IPS-20b (cell line): Measurements from ENCODE around the gene ST3GAL6.

ENCODE experiments used
- H3K27ac ChIP-seq: one replicate; pipeline ENCODE4 v1.5.1; 2013; ENCODE audit warnings: low read length
- H3K27me3 ChIP-seq: 2 replicates; pipeline ENCODE4 v1.6.1; 2013; ENCODE audit warnings: mild to moderate bottlenecking, low read length, inconsistent platforms; ENCODE audit not compliant: insufficient read depth
- H3K36me3 ChIP-seq: 2 replicates; pipeline ENCODE4 v1.6.1; 2013; ENCODE audit warnings: low read depth, mild to moderate bottlenecking, inconsistent platforms, low read length, moderate library complexity; ENCODE audit not compliant: insufficient read depth
- H3K4me1 ChIP-seq: 2 replicates; pipeline ENCODE4 v1.6.1; 2013; ENCODE audit warnings: mild to moderate bottlenecking, control low read depth, inconsistent platforms, low read length, moderate library complexity; ENCODE audit not compliant: insufficient read depth
- H3K4me3 ChIP-seq: 2 replicates; pipeline ENCODE4 v1.5.1; 2013; ENCODE audit warnings: mild to moderate bottlenecking, low read length, inconsistent platforms
- H3K9ac ChIP-seq: 2 replicates; pipeline ENCODE4 v1.6.1; 2013; ENCODE audit warnings: low read depth, mild to moderate bottlenecking, inconsistent platforms, low read length, moderate library complexity
- H3K9me3 ChIP-seq: 2 replicates; pipeline ENCODE4 v1.6.1; 2013; ENCODE audit warnings: mild to moderate bottlenecking, low read depth, low read length, inconsistent platforms; ENCODE audit not compliant: insufficient read depth

Gene ST3GAL6

GRCh38 chr3:98809557-98809956 is 46.4 kb downstream of the ST3GAL6 start:
- Histone ChIP-seq H3K36me3 (peaks cover 88% of the 10 kb centered on the region), H3K27me3 (no peaks in the 10 kb centered on the region), H3K9ac (no peak overlapping the region), H3K4me3 (no peak overlapping the region), H3K27ac (no peak overlapping the region), H3K4me1 (no peaks in the 10 kb centered on the region), H3K9me3 (no peaks in the 10 kb centered on the region)

- 0 out of 2 replicates have a peak, but pooled peaks cover 3% of the 10 kb centered on the region for H3K4me1 ChIP-seq
- peaks cover 77% of the 10 kb centered on the region for H3K36me3 ChIP-seq
- no peaks in the 10 kb centered on the region for H3K27me3 ChIP-seq
- H3K9ac ChIP-seq: no peak overlapping the region
- no peak overlapping the region for H3K27ac ChIP-seq
- no peaks in the 10 kb centered on the region for H3K9me3 ChIP-seq
- H3K4me3 ChIP-seq: no peak overlapping the region
These were observed 47.9 kb downstream of the ST3GAL6 start for GRCh38 chr3:98811048-98811447.

GRCh38 chr3:98812851-98813374 is 49.8 kb downstream of the ST3GAL6 start:
- no peaks in the 10 kb centered on the region for H3K9me3 ChIP-seq
- peaks cover 69% of the 10 kb centered on the region for H3K36me3 ChIP-seq
- no peak overlapping the region for H3K9ac ChIP-seq
- no peaks in the 10 kb centered on the region for H3K27me3 ChIP-seq
- H3K4me1 ChIP-seq: peaks cover 8% of the 10 kb centered on the region; the same call in 1 of the 2 replicates
- no peak overlapping the region for H3K4me3 ChIP-seq
- H3K27ac ChIP-seq: no peak overlapping the region

GRCh38 chr3:98814817-98815420 is 51.8 kb downstream of the ST3GAL6 start:
- no peak overlapping the region for H3K27ac ChIP-seq
- no peak overlapping the region for H3K9ac ChIP-seq
- peaks cover 8% of the 10 kb centered on the region; the same call in 1 of the 2 replicates for H3K4me1 ChIP-seq
- peaks cover 68% of the 10 kb centered on the region for H3K36me3 ChIP-seq
- no peaks in the 10 kb centered on the region for H3K9me3 ChIP-seq
- no peaks in the 10 kb centered on the region for H3K27me3 ChIP-seq
- H3K4me3 ChIP-seq: no peak overlapping the region

GRCh38 chr3:98817547-98818041 is 54.5 kb downstream of the ST3GAL6 start:
- Histone ChIP-seq H3K4me3 (no peak overlapping the region), H3K36me3 (peaks cover 63% of the 10 kb centered on the region), H3K4me1 (peaks cover 8% of the 10 kb centered on the region; the same call in 1 of the 2 replicates), H3K27me3 (no peaks in the 10 kb centered on the region), H3K9me3 (no peaks in the 10 kb centered on the region), H3K9ac (no peak overlapping the region), H3K27ac (no peak overlapping the region)

- no peak overlapping the region for H3K27ac ChIP-seq
- H3K27me3 ChIP-seq: no peaks in the 10 kb centered on the region
- H3K4me1 ChIP-seq: peaks cover 5% of the 10 kb centered on the region; the same call in 1 of the 2 replicates
- peaks cover 49% of the 10 kb centered on the region for H3K36me3 ChIP-seq
- H3K9me3 ChIP-seq: no peaks in the 10 kb centered on the region
- no peak overlapping the region for H3K9ac ChIP-seq
- H3K4me3 ChIP-seq: no peak overlapping the region
These were observed 57.9 kb downstream of the ST3GAL6 start for GRCh38 chr3:98821063-98821462.

GRCh38 chr3:98823791-98824190 is 60.7 kb downstream of the ST3GAL6 start:
- Histone ChIP-seq H3K27ac (no peak overlapping the region), H3K9me3 (no peaks in the 10 kb centered on the region), H3K4me3 (no peak overlapping the region), H3K9ac (no peak overlapping the region), H3K36me3 (peaks cover 31% of the 10 kb centered on the region), H3K27me3 (no peaks in the 10 kb centered on the region), H3K4me1 (no peaks in the 10 kb centered on the region)

- Histone ChIP-seq H3K9me3 (no peaks in the 10 kb centered on the region), H3K27ac (no peak overlapping the region), H3K27me3 (no peaks in the 10 kb centered on the region), H3K36me3 (peaks cover 27% of the 10 kb centered on the region), H3K4me3 (no peak overlapping the region), H3K9ac (no peak overlapping the region), H3K4me1 (no peaks in the 10 kb centered on the region)
These were observed 61.1 kb downstream of the ST3GAL6 start for GRCh38 chr3:98824256-98824655.

- H3K9me3 ChIP-seq: peaks cover 9% of the 10 kb centered on the region
- H3K9ac ChIP-seq: no peak overlapping the region
- H3K27ac ChIP-seq: no peak overlapping the region
- H3K27me3 ChIP-seq: no peaks in the 10 kb centered on the region
- H3K4me1 ChIP-seq: no peaks in the 10 kb centered on the region
- H3K36me3 ChIP-seq: peaks cover 11% of the 10 kb centered on the region
- no peak overlapping the region for H3K4me3 ChIP-seq
These were observed 63.0 kb downstream of the ST3GAL6 start for GRCh38 chr3:98826126-98826525.

- Histone ChIP-seq H3K27ac (no peak overlapping the region), H3K9me3 (peaks cover 17% of the 10 kb centered on the region), H3K4me3 (no peak overlapping the region), H3K4me1 (no peaks in the 10 kb centered on the region), H3K27me3 (no peaks in the 10 kb centered on the region), H3K36me3 (peaks cover 4% of the 10 kb centered on the region), H3K9ac (no peak overlapping the region)
These were observed 64.2 kb downstream of the ST3GAL6 start for GRCh38 chr3:98827221-98827920.

GRCh38 chr3:98829246-98829832 is 66.2 kb downstream of the ST3GAL6 start:
- Histone ChIP-seq H3K27me3 (no peaks in the 10 kb centered on the region), H3K9ac (no peak overlapping the region), H3K4me1 (no peaks in the 10 kb centered on the region), H3K36me3 (peaks cover 9% of the 10 kb centered on the region; the same call in 1 of the 2 replicates), H3K9me3 (peaks cover 33% of the 10 kb centered on the region), H3K4me3 (no peak overlapping the region), H3K27ac (no peak overlapping the region)
